ENCODE results near the gene RYR3.

GRCh38 chr15:33872416-33873106 lies 561.8 kb downstream of the RYR3 start:
- TF ChIP-seq POLR2A (IDR thresholded peaks at IDR 0.05; ENCODE audit: low read length) (no peak), GATA1 (IDR thresholded peaks at IDR 0.05; ENCODE audit: low read depth, low read length) (no peak)
